ENCODE results near the gene OGFOD3. TPM values are rescaled to one million over a fixed set of nuclear protein-coding genes. Genes with fewer than 3 reads are reported as not detected.
A peak's percentile ranks its signal among the peaks of the same experiment; 100 is the strongest.

Gene OGFOD3
- total RNA-seq, 2 donors from 2014 or later, result 28.8 to 31.1 TPM

- DNase-seq, result no peak
- ATAC-seq, result no peak
- intact Hi-C loops (cut with DNase I, micrococcal nuclease), result no loop called here
These were observed 18.9 kb upstream of the OGFOD3 start for GRCh38 chr17:82437325-82437668.

DNA sequence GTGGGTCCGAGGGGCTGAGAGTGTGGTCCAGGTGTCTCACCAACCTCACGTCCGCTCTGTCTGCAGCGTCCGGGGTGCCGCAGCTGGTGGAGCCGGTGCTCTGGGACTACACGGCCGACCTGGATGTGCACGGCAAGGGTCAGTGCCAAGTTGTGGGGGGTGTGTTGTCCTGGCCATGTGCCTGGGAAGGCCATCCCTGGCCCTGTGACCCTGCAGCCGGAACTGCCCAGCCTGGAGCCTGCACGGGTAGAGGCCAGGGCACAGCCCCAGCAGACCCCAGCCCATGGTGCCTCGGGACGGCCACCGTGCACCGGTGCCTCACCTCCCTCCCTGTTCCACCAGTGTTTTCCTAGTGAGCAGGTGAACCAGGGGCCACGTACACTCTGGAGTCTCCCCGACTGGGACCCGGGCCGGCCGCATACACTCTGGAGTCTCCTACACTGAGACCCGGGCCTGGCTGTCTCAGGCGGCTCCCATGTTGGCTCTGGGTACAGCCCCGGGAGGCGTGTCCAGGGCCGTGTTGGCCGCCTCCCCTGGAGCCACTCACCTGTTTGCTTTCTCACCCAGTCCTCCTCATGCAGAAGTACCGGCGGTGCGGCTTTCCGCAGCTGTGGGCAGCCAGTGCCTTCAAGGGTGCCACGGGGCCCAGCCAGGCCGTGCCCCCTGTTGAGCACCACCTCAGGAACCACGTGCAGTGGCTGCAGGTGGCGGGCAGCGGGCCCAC is 18.4 kb upstream of the OGFOD3 start:
- intact Hi-C loops (cut with DNase I, micrococcal nuclease), result no loop called here
- peak; percentile 9 for ATAC-seq
- DNase-seq, result no peak

DNA sequence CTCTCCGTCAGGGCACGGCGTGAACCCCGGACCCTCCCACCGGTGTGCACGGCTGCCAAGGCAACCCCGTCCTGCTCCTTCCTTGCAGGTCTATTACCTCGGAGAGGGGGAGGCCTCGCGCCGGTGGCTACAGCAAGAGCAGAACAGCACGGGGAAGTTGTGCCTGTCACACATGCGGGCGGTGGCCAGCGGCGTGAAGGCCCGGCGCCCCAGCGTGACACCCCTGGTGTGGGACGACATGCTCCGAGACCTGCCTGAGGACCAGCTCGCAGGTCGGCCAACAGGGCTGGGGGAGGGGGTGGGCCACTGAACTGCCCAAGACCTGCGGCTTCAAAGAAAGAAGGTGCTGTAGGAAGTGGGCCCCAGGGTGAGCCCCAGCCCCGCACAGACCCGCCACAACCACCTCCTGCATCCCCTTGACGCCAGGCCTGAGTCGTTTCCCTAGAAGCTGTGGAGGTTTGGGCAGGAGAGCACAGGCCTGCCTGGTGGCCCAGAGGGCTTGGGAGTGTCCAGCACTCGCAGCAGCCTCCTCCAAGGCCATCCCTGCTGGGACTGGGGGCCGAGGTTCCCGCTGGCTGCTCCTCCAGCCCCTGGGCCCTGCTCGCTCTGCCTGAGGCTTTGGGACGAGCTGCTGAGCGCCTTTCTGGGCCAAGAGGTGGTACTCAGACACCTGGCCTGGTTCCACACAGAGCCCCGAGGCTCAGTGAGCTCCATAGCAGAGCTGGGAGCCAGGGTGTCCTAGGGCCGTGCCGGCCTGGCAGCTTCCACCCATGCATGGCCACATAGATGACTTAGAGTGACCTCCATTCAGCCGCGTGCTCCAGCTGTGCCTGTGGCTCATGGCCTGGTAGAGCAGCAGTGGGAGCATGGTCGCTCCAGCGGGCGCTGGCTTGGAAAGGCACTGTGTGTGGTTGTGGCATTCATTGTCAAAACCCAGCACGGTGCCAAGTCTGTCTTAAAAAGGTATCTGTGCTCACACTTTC is 17.5 kb upstream of the OGFOD3 start:
- ATAC-seq, result no peak
- intact Hi-C loops (cut with DNase I, micrococcal nuclease), result no loop called here

DNA sequence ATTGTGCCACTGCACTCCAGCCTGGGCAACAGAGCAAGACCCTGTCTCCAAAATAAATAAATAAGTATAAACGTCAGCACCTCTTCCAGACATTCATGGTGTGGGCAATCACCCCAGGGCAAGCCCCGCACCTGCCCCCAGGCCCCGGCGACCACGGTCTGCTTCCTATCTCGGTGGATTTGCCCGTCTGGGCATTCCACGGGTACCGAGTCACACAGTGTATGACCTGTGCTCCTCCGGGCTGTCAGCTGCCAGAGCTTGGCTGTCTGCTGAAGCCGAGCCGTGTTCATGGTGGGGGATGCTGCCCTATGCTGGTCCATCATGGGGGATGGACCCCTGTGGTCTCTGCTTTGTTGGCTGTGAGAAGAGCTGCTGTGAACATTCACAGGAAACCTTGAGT is 16.7 kb upstream of the OGFOD3 start:
- intact Hi-C loops (cut with DNase I, micrococcal nuclease), result no loop called here
- ATAC-seq, result no peak
- DNase-seq, result no peak

More for the DNA sequence above, 17.5 kb upstream of the OGFOD3 start:
- no peak for DNase-seq

- intact Hi-C loops (cut with DNase I, micrococcal nuclease), result no loop called here
- no peak for ATAC-seq
- DNase-seq, result peak in 1 of 2 donors; percentile 37
These were observed 15.8 kb upstream of the OGFOD3 start for GRCh38 chr17:82434216-82434565.

GRCh38 chr17:82433560-82434215 is 15.3 kb upstream of the OGFOD3 start:
- DNase-seq (no peak), ATAC-seq (no peak)
- intact Hi-C loops (cut with DNase I, micrococcal nuclease), result no loop called here

DNA sequence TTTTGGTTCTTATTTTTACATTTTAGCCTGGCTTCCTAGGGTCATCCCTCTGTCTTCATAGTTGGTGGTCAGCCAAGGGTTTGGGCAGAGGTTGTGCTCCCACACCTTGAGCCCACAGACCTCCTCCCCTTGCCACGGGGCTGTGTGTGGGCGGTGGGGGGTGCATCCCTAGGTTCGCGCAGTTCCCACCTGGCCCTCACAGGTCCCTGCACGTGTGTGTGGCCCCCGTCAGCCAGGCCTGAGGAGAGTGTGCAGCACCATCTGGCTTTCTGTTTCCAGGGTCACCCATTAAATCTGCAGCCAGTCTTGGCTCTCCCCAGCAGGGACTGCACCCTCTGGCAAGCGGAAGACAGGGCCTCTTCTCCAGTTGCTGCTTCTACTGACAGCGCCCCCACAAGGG is 13.6 kb upstream of the OGFOD3 start:
- intact Hi-C loops (cut with DNase I, micrococcal nuclease), result no loop called here
- ATAC-seq, result no peak
- no peak for DNase-seq

GRCh38 chr17:82429824-82430223 is 11.4 kb upstream of the OGFOD3 start:
- DNase-seq (no peak), ATAC-seq (no peak)
- intact Hi-C loops (cut with DNase I, micrococcal nuclease), result no loop called here

DNA sequence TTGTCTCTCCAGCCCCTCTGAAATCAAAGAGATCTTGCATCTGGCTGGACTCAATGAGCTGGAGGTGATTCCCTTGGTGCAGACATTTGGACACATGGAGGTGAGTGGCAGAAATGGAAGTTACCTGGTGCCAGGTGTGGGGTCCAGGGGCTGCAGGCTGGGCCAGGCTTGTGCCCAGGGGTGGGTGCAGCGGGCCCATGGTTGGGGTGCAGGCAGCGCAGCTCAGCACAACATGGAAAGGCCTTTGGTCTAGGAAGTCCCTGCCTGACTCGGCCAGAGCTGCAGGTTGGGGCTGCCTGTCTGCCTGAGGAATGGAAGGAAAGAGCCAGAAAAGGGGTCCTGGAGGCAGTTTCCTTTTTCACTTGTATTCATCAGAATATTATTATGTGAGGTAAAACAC is 10.2 kb upstream of the OGFOD3 start:
- ATAC-seq, result no peak
- intact Hi-C loops (cut with DNase I, micrococcal nuclease), result no loop called here
- DNase-seq, result no peak

DNA sequence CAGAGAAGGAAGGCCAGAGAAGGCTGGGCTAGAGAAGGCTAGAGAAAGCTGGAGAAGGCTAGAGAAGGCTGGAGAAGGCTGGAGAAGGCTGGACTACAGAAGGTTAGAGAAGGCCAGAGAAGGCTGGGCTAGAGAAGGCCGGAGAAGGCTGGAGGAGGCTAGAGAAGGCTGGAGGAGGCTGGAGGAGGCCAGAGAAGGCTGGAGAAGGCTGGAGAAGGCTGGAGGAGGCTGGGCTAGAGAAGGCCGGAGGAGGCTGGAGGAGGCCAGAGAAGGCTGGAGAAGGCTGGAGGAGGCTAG is 6.4 kb upstream of the OGFOD3 start:
- ATAC-seq (no peak), DNase-seq (no peak)
- intact Hi-C loops (cut with DNase I, micrococcal nuclease), result no loop called here

GRCh38 chr17:82424001-82424862 is 5.8 kb upstream of the OGFOD3 start:
- ATAC-seq (peak; percentile 58), DNase-seq (peak in 1 of 2 donors; percentile 62)
- intact Hi-C loops (cut with DNase I, micrococcal nuclease), result no loop called here

DNA sequence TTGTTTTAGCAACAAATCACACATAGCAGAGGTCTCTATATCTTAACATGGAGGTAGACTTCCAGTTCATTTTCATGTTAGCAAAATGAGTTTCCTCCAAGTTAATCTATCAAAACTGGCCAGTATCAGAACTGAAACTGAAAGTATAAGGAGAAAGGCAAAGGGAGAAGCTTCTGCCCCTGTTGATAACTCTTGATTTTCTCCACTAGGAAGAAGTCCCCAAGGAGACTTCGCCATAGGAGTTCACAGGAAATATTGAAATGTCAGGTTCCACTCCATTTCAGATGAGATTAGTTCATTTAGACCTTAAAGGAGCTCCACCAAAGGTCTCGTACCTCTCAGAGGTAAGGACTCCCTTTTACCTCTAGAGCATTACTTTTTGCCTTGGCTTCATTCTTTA is 1.2 kb upstream of the OGFOD3 start:
- peak; percentile 28 for ATAC-seq
- no peak for DNase-seq
- intact Hi-C loops (cut with DNase I, micrococcal nuclease), result no loop called here

GRCh38 chr17:82416771-82417170 is 1.6 kb downstream of the OGFOD3 start:
- no peak for DNase-seq
- no peak for ATAC-seq
- intact Hi-C loops (cut with DNase I, micrococcal nuclease), result no loop called here

GRCh38 chr17:82416264-82416663 is 2.1 kb downstream of the OGFOD3 start:
- intact Hi-C loops (cut with DNase I, micrococcal nuclease), result no loop called here
- DNase-seq, result no peak
- ATAC-seq, result no peak

DNA sequence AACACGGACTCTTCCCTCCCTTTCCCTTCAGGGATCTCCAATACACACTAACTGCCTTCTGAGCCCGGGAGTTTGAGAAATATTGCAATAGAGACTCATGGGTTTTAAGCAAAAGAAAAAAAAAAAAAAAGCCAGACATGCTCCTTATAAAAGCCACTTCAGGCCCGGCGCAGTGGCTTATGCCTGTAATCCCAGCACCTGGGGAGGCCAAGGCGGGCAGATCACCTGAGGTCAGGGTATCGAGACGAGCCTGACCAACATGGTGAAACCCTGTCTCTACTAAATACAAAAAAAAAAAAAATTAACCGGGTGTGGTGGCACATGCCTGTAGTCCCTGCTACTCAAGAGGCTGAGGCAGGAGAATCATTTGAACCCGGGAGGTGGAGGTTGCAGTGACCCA is 2.6 kb downstream of the OGFOD3 start:
- intact Hi-C loops (cut with DNase I, micrococcal nuclease), result no loop called here
- ATAC-seq (no peak), DNase-seq (no peak)

DNA sequence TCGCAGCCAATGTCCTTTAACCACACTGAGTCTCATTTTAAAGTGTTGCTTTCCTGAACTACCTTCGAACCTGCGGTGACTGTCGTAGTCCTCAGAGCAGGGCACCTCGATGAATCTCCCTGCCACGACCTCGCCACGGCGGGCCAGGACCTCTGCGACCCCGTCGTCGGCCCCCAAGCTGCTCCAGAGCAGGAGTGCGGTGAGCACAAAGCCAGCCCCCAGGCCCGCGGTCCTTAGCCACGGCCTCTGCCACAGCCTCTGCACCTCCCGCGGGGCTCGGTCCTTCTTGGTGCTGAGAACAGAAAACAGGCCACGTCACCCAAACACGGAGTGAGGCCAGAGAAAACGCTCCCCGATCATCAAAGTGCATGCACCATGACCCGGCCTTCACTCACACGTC is 3.0 kb downstream of the OGFOD3 start:
- intact Hi-C loops (cut with DNase I, micrococcal nuclease), result no loop called here
- ATAC-seq, result no peak

GRCh38 chr17:82414548-82415281 is 3.7 kb downstream of the OGFOD3 start:
- DNase-seq (peak; percentile 56 to 83), ATAC-seq (peak; percentile 48)
- intact Hi-C loops (cut with DNase I, micrococcal nuclease), result loop anchor here (5.0 kb wide), 2 partner anchors 57 to 62 kb away; partner anchors contain the start of gene TEX19 (in 1 of the 2)

More for the DNA sequence above, 3.0 kb downstream of the OGFOD3 start:
- no peak for DNase-seq
